Measurements from ENCODE around the gene PLEKHG7. TPM values are rescaled to one million over a fixed set of nuclear protein-coding genes. Genes with fewer than 3 reads are reported as not detected.

The PLEKHG7 gene
- total and polyA plus RNA-seq, 10 of the 15 experiments (the other 5 are each of a cell fraction or from before 2014, with no cell fraction given), result 0.16 to 1.3 (median 0.65) TPM; not detected in 1

GRCh38 chr12:92764831-92765230, 62.0 kb downstream of the PLEKHG7 start:
- H3K4me2 ChIP-seq (ENCODE audit: control insufficient read depth, insufficient read depth), result no peak overlapping the region
- ChIA-PET CTCF (interaction anchor here (1.0 to 1.4 kb wide), 2 partner anchors 19 to 655 kb away, joined by 3 to 4 read pairs; no protein-coding TSS in a partner anchor), POLR2A (interaction anchor here (0.6 kb wide), 1 partner anchor 198 kb away, joined by 4 read pairs; no protein-coding TSS in a partner anchor), RAD21 (ENCODE audit: unreplicated experiment) (interaction anchor here (0.9 kb wide), 1 partner anchor 52 kb away, joined by 4 read pairs; no protein-coding TSS in a partner anchor), SMC1A (ENCODE audit: uncharacterized antibody, unreplicated experiment) (no interaction called here)
- FAIRE-seq (no peak), ATAC-seq (no peak), DNase-seq (ENCODE audit: low read depth, low spot score) (no peak)
- H2AFZ ChIP-seq (ENCODE audit: control insufficient read depth, low read depth, low read length), result no peak overlapping the region
- H3K4me3 ChIP-seq, result no peak overlapping the region
- no peaks in the 10 kb centered on the region for H4K20me1 ChIP-seq (ENCODE audit: control insufficient read depth, insufficient read depth)
- 89% methylated on average over 5 of the region's 5 CpGs for WGBS (ENCODE audit: insufficient coverage, insufficient replicate concordance, low lambda C conversion rate, missing lambda C conversion rate)
- no peaks in the 10 kb centered on the region for H3K27me3 ChIP-seq (replicated peaks in 1 of 2; ENCODE audit: control insufficient read depth in 2 of 2, insufficient read depth in 2 of 2, low read length in 1 of 2)
- intact Hi-C loops (cut with micrococcal nuclease; ENCODE audit: unreplicated experiment) (loop anchor here (10.0 kb wide), 1 partner anchor 1380 kb away; no protein-coding TSS in a partner anchor), in situ Hi-C loops (cut with MboI) (no loop called here)
- no peak for TF ChIP-seq RAD51 (IDR thresholded peaks at IDR 0.05)
- TF ChIP-seq MEF2A (IDR thresholded peaks at IDR 0.05; ENCODE audit: insufficient read depth, low read depth, low read length), result no peak
- TF ChIP-seq TARDBP (IDR thresholded peaks at IDR 0.05; ENCODE audit: borderline replicate concordance), result no peak
- TF ChIP-seq, protein P1, sequence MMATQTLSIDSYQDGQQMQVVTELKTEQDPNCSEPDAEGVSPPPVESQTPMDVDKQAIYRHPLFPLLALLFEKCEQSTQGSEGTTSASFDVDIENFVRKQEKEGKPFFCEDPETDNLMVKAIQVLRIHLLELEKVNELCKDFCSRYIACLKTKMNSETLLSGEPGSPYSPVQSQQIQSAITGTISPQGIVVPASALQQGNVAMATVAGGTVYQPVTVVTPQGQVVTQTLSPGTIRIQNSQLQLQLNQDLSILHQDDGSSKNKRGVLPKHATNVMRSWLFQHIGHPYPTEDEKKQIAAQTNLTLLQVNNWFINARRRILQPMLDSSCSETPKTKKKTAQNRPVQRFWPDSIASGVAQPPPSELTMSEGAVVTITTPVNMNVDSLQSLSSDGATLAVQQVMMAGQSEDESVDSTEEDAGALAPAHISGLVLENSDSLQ (IDR thresholded peaks at IDR 0.05), result no peak
- no peak for TF ChIP-seq MXI1 (IDR thresholded peaks at IDR 0.05; ENCODE audit: low read depth, low read length)
- TF ChIP-seq NFIC (IDR thresholded peaks at IDR 0.05; ENCODE audit: low read depth, low read length), result no peak
- no peak for TF ChIP-seq ZZZ3 (IDR thresholded peaks at IDR 0.05; ENCODE audit: control insufficient read depth, insufficient read length, low read depth)
- no peak overlapping the region for H3K9ac ChIP-seq (ENCODE audit: control insufficient read depth, insufficient read depth, low read length)
- H3K4me1 ChIP-seq (ENCODE audit: control insufficient read depth, insufficient read depth, low read length), result peaks cover 11% of the 10 kb centered on the region
- H3K36me3 ChIP-seq (ENCODE audit: control insufficient read depth in 2 of 2, insufficient read depth in 2 of 2, low read length in 1 of 2), result no peaks in the 10 kb centered on the region
- no peak overlapping the region for H3K27ac ChIP-seq (ENCODE audit: control insufficient read depth, insufficient read depth)
- no peaks in the 10 kb centered on the region for H3K79me2 ChIP-seq (ENCODE audit: control insufficient read depth, insufficient read depth, low read length)
- no peaks in the 10 kb centered on the region for H3K9me3 ChIP-seq (replicated peaks; ENCODE audit: control insufficient read depth, insufficient read depth, low read length)
- no TSS peak for BruUV-seq (replicated peaks)
